GM18498 (cell line): ENCODE results near the gene PCSK6.
"Not testable (repeated sequence)": the region's sequence is repeated elsewhere in the genome, so short reads cannot be mapped to it uniquely, and the experiment has no call there.

ENCODE experiments used
- ATAC-seq: cut with Tn5 transposase; IDR thresholded peaks from one replicate; pipeline ENCODE4 v1.9.1; 2021; ENCODE audit warnings: mild to moderate bottlenecking, moderate library complexity; ENCODE audit not compliant: unreplicated experiment

The PCSK6 gene

DNA sequence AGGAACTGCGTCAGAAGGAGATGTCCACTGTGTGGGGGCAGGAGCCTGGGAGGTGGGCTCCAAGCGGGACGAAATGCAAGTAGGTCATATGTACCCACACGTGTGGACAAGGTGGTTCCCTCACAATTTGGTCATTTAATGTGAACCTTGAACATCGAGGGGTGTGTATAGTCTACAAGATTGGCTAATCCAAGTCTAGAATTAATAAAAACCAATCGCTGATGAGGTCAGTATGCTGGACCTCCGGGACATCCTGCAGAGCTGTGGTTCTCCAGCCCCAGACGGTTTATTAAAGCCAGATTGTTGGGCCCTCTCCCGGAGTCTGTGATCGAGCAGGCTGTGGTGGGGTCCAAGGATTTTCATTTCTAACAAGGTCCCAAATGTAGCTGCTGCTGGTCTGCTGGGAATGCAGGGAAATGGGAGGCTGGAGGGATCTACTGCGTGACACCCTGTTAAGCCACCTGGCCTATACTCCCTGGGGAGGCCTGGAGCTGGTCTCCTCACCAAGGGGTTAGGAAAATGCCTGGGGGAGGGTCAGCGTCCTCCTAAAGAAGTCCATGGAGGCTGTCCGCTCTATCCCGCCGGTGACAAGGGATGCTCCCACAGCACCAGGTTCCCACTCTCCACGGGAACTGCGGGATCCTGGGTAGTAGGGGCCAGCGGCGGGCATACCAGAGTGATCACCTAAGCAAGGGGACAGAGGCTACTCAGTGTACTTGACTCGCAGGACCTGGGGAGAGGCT, 25.1 kb downstream of the PCSK6 start:
- ATAC-seq: no peak

DNA sequence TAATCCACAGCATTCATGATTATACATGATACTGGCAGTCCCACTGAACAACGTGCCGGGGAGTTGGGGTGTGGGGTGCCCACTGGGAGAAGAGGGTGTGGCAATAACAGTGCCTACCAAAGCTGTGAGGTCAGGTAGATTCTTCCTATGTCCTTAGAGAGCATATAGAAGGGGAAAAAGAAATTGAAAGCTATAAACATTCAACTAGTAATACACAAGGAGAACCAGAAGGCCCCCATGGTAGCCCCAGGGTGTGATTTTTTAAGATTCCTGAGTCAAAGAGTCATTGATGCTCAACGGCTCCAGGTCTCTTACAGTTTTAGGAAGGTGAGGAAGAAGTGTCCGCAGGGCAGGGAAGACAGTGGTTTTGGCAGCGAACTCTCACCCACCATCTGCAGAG, 25.8 kb downstream of the PCSK6 start:
- ATAC-seq: not testable (repeated sequence)

DNA sequence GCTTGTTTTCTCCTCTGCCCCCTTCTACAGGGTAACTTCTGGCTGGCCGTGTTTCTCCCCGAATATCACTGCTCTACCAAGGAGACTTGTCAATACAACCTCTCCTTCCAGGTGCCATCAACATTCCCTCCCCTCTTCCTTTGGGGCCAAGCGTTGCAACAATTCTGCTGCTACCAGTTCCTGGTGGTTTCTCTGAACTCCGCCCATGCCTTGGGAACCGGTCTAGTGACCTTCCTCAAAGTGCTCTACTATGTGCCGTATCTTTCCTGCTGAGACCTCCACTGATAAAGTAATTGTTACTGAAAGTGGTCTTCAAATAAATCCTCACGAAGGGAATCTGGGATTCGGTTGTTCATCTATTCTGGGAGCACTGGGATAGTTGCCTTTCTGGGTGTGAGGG, 26.2 kb downstream of the PCSK6 start:
- ATAC-seq: no peak

DNA sequence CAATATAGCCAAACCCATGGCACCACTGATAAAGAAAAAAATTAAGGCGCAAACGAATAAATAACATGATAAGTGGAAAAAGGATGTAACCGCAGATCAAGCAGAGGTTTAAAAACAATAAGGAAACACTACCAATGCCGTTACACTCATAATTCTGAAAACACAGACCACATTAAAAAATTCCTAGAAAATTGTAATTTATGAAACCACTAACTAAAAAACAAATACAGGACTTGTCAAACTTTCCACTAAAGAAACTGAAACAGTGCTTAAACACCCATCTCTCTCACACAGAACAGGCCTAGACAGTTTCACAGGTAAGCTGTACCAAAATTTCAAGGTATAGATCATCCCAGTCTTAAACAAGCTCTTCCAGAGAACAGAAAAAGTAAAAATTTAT, 28.4 kb downstream of the PCSK6 start:
- no peak for ATAC-seq

DNA sequence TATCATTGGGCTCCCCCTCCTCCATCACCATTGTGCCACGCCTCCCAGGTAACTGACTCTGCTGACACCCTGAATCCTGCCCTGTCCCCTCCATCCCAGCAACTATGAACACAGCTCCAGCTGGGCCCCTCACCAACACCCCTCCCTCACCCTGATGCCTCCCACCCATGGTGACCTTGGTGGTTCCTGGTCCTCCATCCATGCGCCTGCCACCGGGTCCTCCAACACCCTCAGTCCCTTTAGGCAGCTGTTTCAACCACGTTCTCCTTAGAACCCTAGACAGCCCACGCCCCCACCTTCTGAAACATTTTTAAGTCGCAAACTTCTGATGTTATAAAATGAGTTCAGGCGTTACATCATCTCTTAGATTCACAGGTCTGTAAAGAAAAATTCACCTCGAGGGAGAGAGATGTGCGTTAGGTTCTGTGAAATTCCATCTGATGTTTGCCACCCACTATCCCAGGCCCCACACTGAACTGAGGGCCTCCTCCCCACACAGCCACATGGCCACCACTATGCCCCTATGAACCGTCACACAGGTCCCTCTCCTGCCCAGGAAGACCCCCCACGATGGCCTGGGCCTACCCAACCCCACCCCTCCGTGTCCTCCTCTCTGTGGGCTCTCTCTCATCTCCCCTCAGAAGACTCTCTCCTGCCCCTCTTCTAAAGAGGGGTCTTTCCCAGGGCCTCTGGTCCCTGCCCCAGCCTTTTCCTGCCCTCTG, 29.8 kb downstream of the PCSK6 start:
- ATAC-seq: no peak

DNA sequence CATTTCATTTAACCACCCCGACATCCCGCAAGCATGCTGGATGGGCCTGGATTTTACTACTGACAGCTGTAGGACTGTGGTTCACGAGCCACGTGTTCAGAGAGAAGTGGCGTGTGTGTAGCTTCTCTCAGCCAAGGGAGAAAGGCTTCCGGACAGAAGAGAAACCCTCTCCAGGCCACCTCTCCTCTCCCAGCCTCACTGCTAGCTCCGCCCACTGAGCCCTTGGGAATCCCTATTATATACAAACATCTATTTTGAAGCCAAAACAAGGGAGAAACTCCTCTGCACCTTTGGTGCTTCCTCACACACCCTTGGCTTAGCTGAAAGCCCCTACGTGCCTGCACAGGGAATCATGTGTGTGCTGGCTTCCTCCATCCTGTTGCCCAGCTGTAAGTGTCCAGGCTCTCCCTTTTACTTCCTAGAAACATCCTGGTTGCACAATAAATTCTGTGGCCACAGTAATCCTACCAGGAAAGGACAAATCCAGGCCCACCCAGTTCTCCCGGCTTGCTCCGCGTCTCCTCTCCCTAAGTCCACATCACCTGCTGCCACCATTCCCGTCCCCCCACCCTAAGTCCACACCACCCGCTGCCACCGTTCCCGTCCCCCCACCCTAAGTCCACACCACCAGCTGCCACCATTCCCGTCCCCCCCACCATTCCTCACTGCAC, 30.5 kb downstream of the PCSK6 start:
- ATAC-seq: no peak

DNA sequence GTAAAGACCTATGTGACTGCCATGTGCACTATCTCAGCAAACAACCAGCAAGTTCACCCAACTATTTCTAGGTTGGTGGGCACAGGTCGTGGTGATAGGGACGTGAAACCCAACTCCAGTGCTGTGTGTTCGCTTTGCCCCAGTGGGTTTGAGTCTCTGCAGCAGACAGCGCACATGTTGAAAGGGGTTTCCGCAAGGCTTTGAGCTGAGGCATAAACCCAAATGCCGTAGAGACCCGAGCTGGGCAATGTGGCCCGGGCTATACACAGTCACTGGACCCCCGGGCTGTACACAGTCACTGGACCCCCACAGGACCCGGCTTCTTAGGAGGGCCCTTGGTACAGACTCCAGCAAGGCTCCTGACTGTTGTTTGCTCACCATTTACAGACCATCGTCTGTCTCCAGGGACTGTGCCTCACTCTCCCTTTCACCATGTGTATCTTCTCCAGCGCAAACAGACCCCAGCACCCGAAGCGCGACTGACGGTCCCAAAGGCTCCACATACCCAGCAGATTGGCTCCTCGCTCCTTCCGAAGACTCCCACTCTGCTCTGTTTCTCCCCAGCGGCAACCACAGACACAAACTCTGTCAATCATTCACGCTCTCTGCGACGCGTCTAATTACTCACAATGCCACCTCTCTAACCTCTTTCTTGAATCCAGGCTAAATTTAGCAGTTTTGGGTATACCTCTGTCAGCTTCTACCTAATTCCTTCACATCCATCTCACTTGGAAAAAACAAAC, 31.2 kb downstream of the PCSK6 start:
- no peak for ATAC-seq

DNA sequence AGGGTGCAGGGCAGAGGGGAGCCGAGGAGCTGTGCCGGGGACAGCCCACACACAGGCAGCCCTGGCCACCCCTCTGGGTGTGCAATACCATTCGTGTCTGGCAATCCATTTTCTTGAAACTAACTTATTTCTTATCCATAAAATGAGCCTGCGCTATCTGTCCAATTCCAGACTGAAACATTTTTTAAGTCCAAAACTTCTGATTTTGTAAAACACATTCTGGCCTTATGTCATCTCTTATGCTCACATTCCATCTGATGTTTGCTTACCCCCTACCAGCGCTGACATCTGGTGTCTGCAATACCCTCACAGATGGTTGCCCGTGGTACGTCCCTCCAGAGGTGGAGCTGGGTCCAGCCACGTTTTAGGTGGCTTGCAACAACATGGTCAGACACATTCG, 31.8 kb downstream of the PCSK6 start:
- no peak for ATAC-seq

DNA sequence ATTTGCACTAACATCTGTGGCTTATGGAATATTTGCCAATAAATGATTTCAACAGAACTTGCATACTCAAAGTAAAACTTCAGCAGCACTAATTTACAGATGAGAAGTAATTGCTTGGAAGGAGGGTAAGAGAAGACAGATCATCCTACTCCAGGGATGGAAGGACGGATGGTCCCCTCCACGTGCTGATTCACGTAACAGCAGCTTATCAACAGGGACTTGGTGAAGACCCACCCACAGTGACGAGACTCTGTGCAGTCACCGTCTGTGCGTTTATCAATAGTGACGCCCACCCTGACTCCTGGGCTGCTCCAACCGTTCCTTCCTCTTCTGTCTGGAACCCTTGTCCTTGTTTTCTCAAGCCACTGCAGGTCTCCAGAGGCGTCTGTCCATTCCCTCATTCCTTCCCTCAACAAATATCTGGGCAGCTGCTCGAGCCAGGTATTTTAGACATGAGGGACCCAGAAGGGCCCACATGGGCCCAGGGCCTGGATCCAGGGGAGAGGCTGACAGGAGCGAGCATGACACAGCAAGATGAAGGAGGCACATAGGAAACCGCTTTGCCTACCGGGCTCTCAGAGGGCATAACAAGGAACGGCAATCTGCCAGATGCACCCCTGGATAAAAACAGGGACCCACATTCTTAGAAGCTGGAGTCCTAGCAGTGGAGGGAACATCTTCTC, 33.3 kb downstream of the PCSK6 start:
- ATAC-seq: no peak

DNA sequence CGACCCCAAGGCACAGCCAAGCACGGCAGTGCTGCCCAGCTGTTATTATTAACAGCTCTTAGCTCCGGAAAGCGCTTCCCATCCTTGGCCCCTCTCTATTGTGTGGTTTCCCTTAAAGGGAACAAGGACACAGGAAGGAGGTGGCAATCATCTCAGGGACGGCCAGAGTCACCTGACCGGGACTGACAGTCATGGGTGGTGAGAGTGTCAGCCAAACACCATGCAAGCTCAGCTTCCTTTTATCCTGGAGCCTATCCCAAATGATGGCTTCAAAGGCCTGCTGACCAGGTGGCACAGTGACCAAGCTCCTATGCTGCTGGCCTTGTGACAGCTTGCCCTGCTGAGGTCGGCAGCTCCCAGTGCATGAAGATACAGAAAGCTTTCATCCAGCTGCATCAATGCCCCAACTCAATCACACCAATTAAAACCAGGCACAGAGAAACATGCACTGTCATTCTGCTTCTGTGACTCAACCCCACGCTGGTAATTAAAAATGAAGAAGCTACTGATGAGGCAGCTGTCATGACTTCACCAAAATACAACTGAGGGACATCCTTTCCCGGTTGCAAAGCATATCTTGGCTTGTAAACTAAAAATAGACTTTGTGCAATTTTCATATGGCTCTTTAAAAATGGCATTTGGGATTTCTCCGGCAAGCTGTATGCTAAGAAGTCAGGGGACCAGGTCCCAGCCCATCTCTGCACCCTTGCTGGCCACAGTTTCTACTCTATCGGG, 34.0 kb downstream of the PCSK6 start:
- ATAC-seq: no peak

DNA sequence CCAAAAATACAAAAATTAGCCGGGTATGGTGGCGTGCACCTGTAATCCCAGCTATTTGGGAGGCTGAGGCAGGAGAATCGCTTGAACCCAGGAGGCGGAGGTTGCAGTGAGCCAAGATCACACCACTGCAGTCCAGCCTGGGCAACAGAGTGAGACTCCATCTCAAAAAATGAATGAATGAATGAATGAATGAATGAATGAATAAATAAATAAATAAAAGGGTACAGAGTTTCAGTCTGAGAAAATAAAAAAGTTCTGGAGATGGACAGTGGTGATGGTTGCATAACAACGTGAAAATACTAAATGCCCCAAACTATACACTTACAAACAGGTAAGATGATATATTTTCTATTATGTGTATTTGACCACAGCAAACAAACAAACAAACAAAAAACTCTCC, 34.7 kb downstream of the PCSK6 start:
- ATAC-seq: not testable (repeated sequence)

DNA sequence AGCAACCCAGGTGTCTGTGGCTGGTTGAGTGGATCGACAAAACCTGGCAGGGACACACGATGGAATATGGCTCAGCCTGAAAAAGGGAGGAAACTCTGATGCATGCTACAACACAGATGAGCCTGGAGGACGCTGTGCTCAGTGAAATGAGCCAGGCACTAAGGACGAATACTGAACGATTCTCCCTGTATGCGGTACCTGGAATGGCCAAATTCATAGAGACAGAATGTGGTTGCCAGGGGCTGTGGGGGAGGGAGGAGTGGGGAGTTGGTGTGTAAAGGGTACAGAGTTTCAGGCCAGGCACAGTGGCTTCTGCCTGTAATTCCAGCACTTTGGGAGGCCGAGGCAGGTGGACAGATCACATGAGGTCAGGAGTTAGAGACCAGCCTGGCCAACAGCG, 35.1 kb downstream of the PCSK6 start:
- no peak for ATAC-seq

DNA sequence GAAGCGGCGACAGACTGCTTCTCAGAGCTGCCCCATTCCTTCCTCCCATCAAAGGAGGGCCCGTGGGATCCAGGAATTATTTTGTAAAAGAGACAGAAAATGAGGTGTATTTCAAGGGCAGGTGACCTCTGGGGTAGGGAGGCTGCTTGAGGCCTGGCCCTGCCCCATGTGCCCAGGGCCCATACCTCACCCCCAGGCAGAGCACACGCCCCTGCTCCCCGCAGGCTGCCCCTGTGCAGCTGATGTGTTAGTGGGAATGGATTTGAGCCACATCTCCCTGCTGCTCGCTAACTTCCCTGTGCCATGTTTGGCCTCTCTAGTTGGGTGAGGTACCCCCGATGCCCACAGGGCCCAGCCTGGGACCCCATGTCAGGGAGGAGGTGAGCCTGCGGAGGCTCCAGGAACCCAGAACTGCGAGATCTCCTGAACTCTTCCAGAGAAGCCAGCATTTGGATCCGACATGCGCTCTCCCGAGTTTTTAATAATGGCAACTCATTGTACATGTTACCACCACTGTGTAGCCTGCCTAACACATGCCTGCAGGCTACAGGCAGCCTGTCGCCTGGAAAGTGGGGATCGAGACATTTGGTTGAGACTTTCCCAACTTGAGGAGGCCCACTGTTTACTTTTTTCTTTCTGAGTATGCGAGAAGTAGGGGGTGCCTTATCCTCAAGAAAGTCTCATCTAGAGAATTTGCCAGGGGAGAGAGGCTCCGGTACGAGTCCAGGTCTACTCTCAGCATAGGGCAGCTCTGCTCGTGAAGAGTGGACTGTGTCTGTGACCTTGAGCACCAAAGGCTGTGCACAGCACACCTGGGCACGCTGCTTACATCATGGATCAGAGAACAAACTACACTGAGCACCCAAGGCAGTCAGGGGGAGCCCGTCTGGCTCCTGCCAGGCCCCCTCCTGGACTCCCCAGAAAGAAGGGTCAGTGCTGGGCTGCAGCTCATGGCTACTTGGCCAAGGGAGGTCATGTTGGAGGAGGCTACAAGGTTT, 36.1 kb downstream of the PCSK6 start:
- ATAC-seq: no peak

DNA sequence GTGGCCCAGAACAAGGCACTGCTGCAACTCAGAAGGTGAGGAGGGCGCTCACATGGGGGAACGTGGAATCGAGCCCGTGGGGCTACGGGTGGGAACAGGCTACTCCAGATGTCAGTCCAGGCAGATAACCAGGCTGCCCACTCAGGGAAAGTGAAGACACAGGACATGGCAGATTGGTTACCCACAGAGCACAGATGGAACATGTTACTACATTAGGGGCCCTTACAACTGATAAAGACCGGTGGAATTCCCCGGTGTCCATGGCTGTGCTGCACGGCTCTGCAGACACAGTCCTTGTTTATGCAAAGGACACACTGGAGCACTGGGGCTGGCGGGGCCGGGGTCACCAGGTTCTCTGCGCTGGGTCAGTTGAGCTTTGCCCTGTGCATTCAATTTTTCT, 36.9 kb downstream of the PCSK6 start:
- no peak for ATAC-seq

DNA sequence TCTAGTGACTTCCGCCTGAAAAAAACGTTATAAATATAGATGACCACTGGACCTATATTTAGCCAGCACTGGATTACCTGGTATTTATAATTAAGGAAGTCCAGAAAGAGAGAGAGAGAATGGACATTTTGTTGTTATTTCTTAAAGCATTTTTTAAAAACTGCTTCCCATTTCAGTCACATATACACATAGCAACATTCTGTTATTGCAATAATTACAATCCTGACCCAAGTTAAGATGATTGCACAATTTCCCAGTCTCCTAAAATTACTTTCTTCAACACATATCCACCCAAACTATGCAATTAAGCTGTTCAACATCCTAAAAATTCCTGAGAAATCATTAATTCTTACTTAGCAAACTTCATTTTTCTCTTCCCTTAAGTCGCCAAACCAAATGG, 37.7 kb downstream of the PCSK6 start:
- ATAC-seq: no peak

DNA sequence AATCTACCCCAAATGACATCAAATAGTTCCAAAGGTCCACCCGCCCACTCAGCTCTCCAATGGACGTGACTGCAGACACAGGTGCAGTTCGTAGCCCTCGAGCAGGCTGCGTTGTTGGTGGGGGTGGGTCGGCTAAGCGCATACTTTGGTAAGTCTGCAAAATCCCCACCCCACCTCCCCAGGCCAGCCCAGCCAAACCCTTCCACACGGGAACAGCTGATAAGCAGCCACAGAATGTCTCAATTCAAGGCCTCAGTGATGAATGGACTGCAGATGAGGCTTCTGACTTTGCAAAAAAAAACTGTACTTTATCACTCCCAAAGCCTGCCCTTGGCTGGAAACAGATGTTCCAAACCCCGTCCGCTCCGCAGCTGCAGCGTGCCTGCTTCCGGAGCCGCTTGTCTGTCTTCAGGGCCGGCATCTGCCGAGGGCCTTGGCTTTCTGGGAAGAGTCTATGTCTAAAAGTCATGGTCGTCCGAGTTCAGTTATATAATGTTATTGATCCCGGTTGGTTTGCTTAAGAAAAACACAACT, 38.2 kb downstream of the PCSK6 start:
- ATAC-seq: no peak

DNA sequence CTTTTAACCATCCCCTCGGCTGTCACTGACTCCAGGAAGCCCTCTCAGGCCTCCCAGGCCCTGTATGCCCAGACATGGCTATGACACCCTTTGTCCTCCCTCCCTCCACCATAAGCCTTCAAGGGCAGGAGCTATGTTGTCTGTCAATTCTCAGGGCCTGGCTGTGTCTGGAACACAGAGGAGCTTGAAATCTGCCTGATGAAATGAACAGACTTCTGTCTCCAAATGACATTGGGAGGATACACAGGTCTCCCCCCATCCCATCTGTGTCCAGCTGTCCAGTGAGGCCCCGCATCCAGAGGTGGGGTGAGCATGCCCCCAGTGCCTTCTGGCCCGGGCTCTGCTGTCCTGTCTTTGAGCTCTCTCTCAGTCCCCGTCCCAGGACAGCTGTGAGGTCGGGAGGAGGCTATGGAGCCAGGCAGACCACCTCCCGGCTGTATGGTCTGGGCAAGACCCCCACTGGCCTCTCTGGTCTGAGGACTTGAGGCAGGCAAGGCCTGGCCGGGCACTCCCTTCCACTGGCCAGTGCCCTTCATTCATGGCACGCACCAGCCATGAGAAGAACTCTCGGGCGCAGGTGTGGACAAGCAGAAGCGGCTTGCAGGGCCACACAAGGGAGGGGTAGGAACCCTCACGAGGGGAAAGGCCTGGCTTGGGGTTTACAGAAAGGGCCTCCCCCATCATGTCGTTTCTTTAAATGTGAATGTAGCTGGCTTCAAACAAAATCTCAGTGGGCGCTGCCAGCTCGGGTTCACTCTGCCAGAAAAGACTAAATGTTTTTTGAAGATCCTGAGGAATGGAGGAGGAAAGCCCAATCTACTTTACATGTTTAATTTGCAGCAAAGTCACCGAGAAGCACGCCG, 38.9 kb downstream of the PCSK6 start:
- ATAC-seq: no peak
